HepG2 (cell line): ENCODE data around the gene SDHAF1. TPM values are rescaled to one million over a fixed set of nuclear protein-coding genes. Genes with fewer than 3 reads are reported as not detected.

Experiments used
- BATF2 ChIP-seq: sonication (generic); formaldehyde crosslinking; IDR thresholded peaks from 2 replicates; pipeline ENCODE4 v1.8.0; 2022; ENCODE audit warnings: mild to moderate bottlenecking, missing genetic modification reagents, moderate library complexity
- CBX1 ChIP-seq: IDR thresholded peaks from one replicate; pipeline ENCODE4 v1.6.1; 2016; ENCODE audit warnings: antibody characterized with exemption, low read depth
- DBP ChIP-seq: sonication (generic); formaldehyde crosslinking; IDR thresholded peaks from 2 replicates; pipeline ENCODE4 v1.4.0; 2020; ENCODE audit warnings: missing genetic modification reagents; ENCODE audit errors: not compliant biosample characterization
- DNMT3B ChIP-seq: conservative IDR thresholded peaks from 2 replicates; pipeline ENCODE4 v1.6.1; 2016; ENCODE audit warnings: missing biosample characterization, control low read depth
- E2F5 ChIP-seq: sonication (generic); formaldehyde crosslinking; conservative IDR thresholded peaks from 2 replicates; pipeline ENCODE4 v1.4.0; 2020; ENCODE audit warnings: missing genetic modification reagents
- GABPA ChIP-seq, 2 experiments: IDR thresholded peaks; 2 replicates each; pipeline ENCODE4 v1.6.1; 2011 to 2016; ENCODE audit warnings: low read depth in 2 of 2, low read length in 1 of 2, missing biosample characterization in 1 of 2, missing genetic modification characterization in 1 of 2
- NFKB2 ChIP-seq: sonication (generic); formaldehyde crosslinking; IDR thresholded peaks from 2 replicates; pipeline ENCODE4 v1.4.0; 2020; ENCODE audit warnings: missing genetic modification reagents, borderline replicate concordance
- PCBP1 ChIP-seq: fragments of 200-400 bp; formaldehyde crosslinking; IDR thresholded peaks from 2 replicates; pipeline ENCODE4 v1.6.1; 2017; ENCODE audit warnings: mild to moderate bottlenecking, low read depth, low read length, borderline replicate concordance
- PTBP1 ChIP-seq: fragments of 200-400 bp; formaldehyde crosslinking; IDR thresholded peaks from 2 replicates; pipeline ENCODE4 v1.6.1; 2018; ENCODE audit warnings: low read length, low read depth; ENCODE audit not compliant: poor library complexity, severe bottlenecking
- SOX6 ChIP-seq, 2 experiments: fragments of 450-650 bp in 1 of 2; sonication (generic) in 1 of 2; formaldehyde crosslinking in 1 of 2; IDR thresholded peaks; 2 replicates each; pipeline versions ENCODE4 v1.4.0 to v1.6.1; 2017 to 2020; ENCODE audit warnings: antibody characterized with exemption in 1 of 2, mild to moderate bottlenecking in 1 of 2, missing genetic modification reagents in 1 of 2
- SRSF1 ChIP-seq: fragments of 200-400 bp; formaldehyde crosslinking; optimal IDR thresholded peaks from 2 replicates; pipeline ENCODE3; 2017; ENCODE audit warnings: mild to moderate bottlenecking, low read depth, low read length, moderate library complexity
- TEAD3 ChIP-seq: optimal IDR thresholded peaks from 2 replicates; pipeline ENCODE3; 2016; ENCODE audit warnings: borderline replicate concordance
- TFDP1 ChIP-seq: IDR thresholded peaks from 2 replicates; pipeline ENCODE4 v1.6.1; 2016; ENCODE audit warnings: missing compliant biosample characterization, missing genetic modification reagents, borderline replicate concordance
- TRAFD1 ChIP-seq: sonication (generic); formaldehyde crosslinking; IDR thresholded peaks from 2 replicates; pipeline ENCODE4 v1.5.1; 2020; ENCODE audit warnings: missing genetic modification reagents, mild to moderate bottlenecking, borderline replicate concordance
- U2AF1 ChIP-seq: fragments of 200-400 bp; formaldehyde crosslinking; optimal IDR thresholded peaks from 2 replicates; pipeline ENCODE3; 2017; ENCODE audit warnings: mild to moderate bottlenecking, low read depth, low read length
- ZBTB14 ChIP-seq: sonication (generic); formaldehyde crosslinking; IDR thresholded peaks from 2 replicates; pipeline ENCODE4 v1.4.0; 2020; ENCODE audit warnings: missing genetic modification reagents
- ZNF121 ChIP-seq: sonication (generic); formaldehyde crosslinking; IDR thresholded peaks from 2 replicates; pipeline ENCODE4 v1.5.0; 2020; ENCODE audit warnings: mild to moderate bottlenecking, missing genetic modification reagents
- ZNF234 ChIP-seq: sonication (generic); formaldehyde crosslinking; conservative IDR thresholded peaks from 2 replicates; pipeline ENCODE4 v1.5.1; 2020; ENCODE audit warnings: mild to moderate bottlenecking, missing genetic modification reagents
- ZNF383 ChIP-seq: sonication (generic); formaldehyde crosslinking; IDR thresholded peaks from 2 replicates; pipeline ENCODE4 v1.4.0; 2020; ENCODE audit warnings: missing genetic modification reagents, mild to moderate bottlenecking, borderline replicate concordance
- ZSCAN22 ChIP-seq: sonication (generic); formaldehyde crosslinking; IDR thresholded peaks from 2 replicates; pipeline ENCODE4 v1.4.0; 2020; ENCODE audit warnings: mild to moderate bottlenecking, missing genetic modification reagents
- ZZZ3 ChIP-seq: sonication (generic); formaldehyde crosslinking; IDR thresholded peaks from 2 replicates; pipeline ENCODE4 v1.4.0; 2020; ENCODE audit warnings: missing genetic modification reagents, mild to moderate bottlenecking, borderline replicate concordance
- polyA plus RNA-seq, 8 experiments: library from polyadenylated mRNA; depleted of rRNA in 3 of 8; stranded (reverse) in 7 of 8; unstranded in 1 of 8; fragments of >200 nt; fragmentation: Illumina TruSeq in 4 of 8; extraction: Trizol in 4 of 8; gene quantifications; 2 replicates each; pipeline versions ENCODE4 v1.2.1 to v1.2.3, GENCODE V29; 2011 to 2016; ENCODE audit warnings: low read depth in 4 of 8, missing spikeins in 1 of 8, mixed read lengths in 1 of 8; ENCODE audit not compliant: insufficient read depth in 1 of 8
- total RNA-seq, 5 experiments: library from RNA; depleted of rRNA; stranded (reverse); fragments of >200 nt; fragmentation: Illumina TruSeq; extraction: Trizol; gene quantifications; 2 replicates each; pipeline ENCODE4 v1.2.3, GENCODE V29; 2016; ENCODE audit warnings: low read depth in 1 of 5

Gene SDHAF1
- total and polyA plus RNA-seq, 2 of the 13 experiments (the other 11 are each of a cell fraction or from before 2014, with no cell fraction given): 17.8 to 22.8 TPM

- peak; percentile 22 for TF ChIP-seq TEAD3 (CRISPR knock-in tag)
- no peak for TF ChIP-seq DNMT3B (CRISPR knock-in tag)
- no peak for TF ChIP-seq ZBTB14 (CRISPR knock-in tag)
- no peak for TF ChIP-seq BATF2
- TF ChIP-seq TFDP1: peak; percentile 88; the same call in 1 of the 2 replicates
- TF ChIP-seq SRSF1: peak; percentile 50
- peak; percentile 89; the same call in 1 of the 2 replicates for TF ChIP-seq PCBP1
- 0 out of 2 replicates have a peak, but pooled peaks have one; percentile 33 for TF ChIP-seq TRAFD1 (CRISPR knock-in tag)
- no peak for TF ChIP-seq U2AF1
- no peak for TF ChIP-seq PTBP1
- no peak for TF ChIP-seq SOX6 (IDR thresholded peaks at IDR 0.05)
- peak; percentile 15; the same call in 1 of the 2 replicates for TF ChIP-seq SOX6 (CRISPR knock-in tag; IDR thresholded peaks at IDR 0.05)
- TF ChIP-seq ZNF234 (CRISPR knock-in tag): no peak
- peak; percentile 42; the same call in 1 of the 2 replicates for TF ChIP-seq GABPA (IDR thresholded peaks at IDR 0.05; ENCODE audit: low read depth, low read length)
- TF ChIP-seq GABPA (CRISPR knock-in tag; IDR thresholded peaks at IDR 0.05; ENCODE audit: low read depth): peak; percentile 66
- TF ChIP-seq ZSCAN22: no peak
- no peak for TF ChIP-seq NFKB2
- TF ChIP-seq DBP (CRISPR knock-in tag): no peak
- TF ChIP-seq E2F5 (CRISPR knock-in tag): peak; percentile 87
- no peak for TF ChIP-seq ZNF383 (CRISPR knock-in tag)
- TF ChIP-seq ZNF121: no peak
- no peak for TF ChIP-seq CBX1
- TF ChIP-seq ZZZ3 (CRISPR knock-in tag): no peak
Measured at GRCh38 chr19:36014012-36014924, 19.3 kb downstream of the SDHAF1 start, which contains the start of gene ALKBH6 (continued).
